ENCODE data around the gene KCNQ1OT1.

DNA sequence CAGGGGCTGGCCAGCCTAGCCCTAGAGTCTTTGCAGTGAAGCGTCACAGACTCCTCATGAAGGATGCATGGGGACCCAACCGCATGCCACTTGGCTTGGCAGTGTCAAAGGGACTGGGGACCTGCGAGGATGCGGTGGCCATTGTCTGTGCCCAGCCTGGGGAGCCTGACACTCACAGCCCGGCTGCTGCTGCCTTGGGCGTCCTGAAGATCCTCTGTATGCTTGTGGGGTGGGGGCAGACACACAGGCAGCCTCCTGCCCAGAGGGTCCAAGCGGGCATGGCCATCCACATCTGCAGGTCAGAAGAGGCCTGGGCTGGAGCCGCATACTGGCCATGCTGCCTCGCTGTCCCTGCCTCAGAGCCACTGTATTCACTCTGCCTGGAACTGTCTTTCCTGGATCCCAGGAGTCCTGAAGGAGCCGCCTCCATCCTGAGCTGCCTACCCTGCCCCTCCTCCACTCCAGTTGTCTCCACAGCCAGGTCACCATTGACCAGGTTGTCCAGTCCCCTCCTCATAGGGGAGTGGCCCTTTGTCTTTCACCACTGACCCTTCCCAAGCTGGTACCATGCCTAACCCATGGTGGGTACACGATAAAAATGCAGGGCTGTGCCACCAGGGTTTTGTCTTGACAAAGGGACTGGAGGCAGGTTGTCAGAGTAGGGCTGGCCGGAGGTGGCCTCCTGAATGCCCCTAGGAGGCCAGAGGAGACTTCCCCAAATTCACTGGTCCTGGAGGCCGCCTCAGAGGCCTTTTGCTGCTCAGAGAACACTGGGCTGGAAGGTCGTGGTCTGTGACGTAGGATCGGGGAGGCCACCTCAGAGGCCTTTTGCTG is 107.0 kb downstream of the KCNQ1OT1 start:
- TF ChIP-seq, protein P1, sequence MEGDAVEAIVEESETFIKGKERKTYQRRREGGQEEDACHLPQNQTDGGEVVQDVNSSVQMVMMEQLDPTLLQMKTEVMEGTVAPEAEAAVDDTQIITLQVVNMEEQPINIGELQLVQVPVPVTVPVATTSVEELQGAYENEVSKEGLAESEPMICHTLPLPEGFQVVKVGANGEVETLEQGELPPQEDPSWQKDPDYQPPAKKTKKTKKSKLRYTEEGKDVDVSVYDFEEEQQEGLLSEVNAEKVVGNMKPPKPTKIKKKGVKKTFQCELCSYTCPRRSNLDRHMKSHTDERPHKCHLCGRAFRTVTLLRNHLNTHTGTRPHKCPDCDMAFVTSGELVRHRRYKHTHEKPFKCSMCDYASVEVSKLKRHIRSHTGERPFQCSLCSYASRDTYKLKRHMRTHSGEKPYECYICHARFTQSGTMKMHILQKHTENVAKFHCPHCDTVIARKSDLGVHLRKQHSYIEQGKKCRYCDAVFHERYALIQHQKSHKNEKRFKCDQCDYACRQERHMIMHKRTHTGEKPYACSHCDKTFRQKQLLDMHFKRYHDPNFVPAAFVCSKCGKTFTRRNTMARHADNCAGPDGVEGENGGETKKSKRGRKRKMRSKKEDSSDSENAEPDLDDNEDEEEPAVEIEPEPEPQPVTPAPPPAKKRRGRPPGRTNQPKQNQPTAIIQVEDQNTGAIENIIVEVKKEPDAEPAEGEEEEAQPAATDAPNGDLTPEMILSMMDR (IDR thresholded peaks at IDR 0.05; ENCODE audit: poor library complexity) = no peak
- TF ChIP-seq EZH2 (IDR thresholded peaks at IDR 0.05; ENCODE audit: borderline replicate concordance) = no peak

Measured in hepatocyte (in vitro differentiated cells).